Ascending aorta (tissue), 2 donors: Measurements from ENCODE around the gene ABCG2. TPM values are rescaled to one million over a fixed set of nuclear protein-coding genes. Genes with fewer than 3 reads are reported as not detected.
"Not testable (repeated sequence)": the region's sequence is repeated elsewhere in the genome, so short reads cannot be mapped to it uniquely, and the experiment has no call there.

ENCODE experiments used
- DNase-seq, 2 donors: peaks; one replicate each; pipeline ENCODE4 v3.0.0-alpha.2; 2019; ENCODE audit warnings: low spot score in 2 of 2
- H3K27ac ChIP-seq, 2 donors: fragments of 200-600 bp; sonication (generic); one replicate each; pipeline ENCODE4 v1.5.1; 2016 to 2017; ENCODE audit warnings: mild to moderate bottlenecking in 1 of 2
- H3K27me3 ChIP-seq: fragments of 200-600 bp; sonication (generic); one replicate; pipeline ENCODE4 v1.5.1; 2017
- H3K36me3 ChIP-seq, 2 donors: fragments of 200-600 bp; sonication (generic); one replicate each; pipeline ENCODE4 v1.5.1; 2016
- H3K4me1 ChIP-seq, 2 donors: fragments of 200-600 bp; sonication (generic); one replicate each; pipeline ENCODE4 v1.5.1; 2016 to 2017; ENCODE audit warnings: mild to moderate bottlenecking in 1 of 2
- H3K4me3 ChIP-seq, 2 donors: fragments of 200-600 bp; sonication (generic); one replicate each; pipeline ENCODE4 v1.5.1; 2016 to 2017; ENCODE audit warnings: mild to moderate bottlenecking in 1 of 2
- H3K9me3 ChIP-seq, 2 donors: fragments of 200-600 bp; sonication (generic); one replicate each; pipeline ENCODE4 v1.5.1; 2016
- intact Hi-C: fragments of 100-400 bp; cut with DNase I; formaldehyde crosslinking; loops from one replicate; pipeline ENCODE4 v1.15.1; 2023
- total RNA-seq: library from RNA; depleted of rRNA; stranded (reverse); fragments of >200 nt; gene quantifications from one replicate; pipeline ENCODE4 v1.1.0, GENCODE V29; 2016
- TF ChIP-seq, protein P1 (sequence below), 3 experiments: fragments of 200-600 bp in 2 of 3; fragments of 450-650 bp in 1 of 3; sonication (generic) in 2 of 3; IDR thresholded peaks; one replicate each; pipeline ENCODE4 v1.5.1; 2016 to 2019; ENCODE audit warnings: antibody characterized with exemption in 3 of 3, mild to moderate bottlenecking in 1 of 3, moderate library complexity in 1 of 3

ABCG2 gene
- total RNA-seq, 1 donor from 2014 or later: 6.1 TPM

DNA sequence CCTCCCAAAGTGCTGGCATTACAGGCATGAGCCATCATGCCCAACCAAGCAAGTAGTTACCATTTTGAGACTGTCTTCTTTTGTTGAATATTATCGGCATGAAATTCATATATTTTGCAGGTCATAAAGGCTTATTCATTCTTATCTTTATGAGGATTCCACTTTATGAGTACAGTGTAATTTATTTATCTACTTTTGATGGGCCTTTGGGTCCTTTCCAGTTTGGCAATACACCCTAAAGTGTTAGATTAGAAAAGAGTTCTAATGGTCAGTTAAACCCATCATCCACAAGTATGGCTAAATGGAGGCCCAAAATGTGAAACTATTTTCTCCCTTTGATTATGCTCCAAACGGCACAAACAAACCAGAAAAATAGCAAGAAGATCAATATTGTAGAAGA is 10.9 kb upstream of the ABCG2 start:
- no peaks in the 10 kb centered on the region for H3K27me3 ChIP-seq
- intact Hi-C loops: no loop called here
- H3K9me3 ChIP-seq: no peaks in the 10 kb centered on the region
- TF ChIP-seq, protein P1, sequence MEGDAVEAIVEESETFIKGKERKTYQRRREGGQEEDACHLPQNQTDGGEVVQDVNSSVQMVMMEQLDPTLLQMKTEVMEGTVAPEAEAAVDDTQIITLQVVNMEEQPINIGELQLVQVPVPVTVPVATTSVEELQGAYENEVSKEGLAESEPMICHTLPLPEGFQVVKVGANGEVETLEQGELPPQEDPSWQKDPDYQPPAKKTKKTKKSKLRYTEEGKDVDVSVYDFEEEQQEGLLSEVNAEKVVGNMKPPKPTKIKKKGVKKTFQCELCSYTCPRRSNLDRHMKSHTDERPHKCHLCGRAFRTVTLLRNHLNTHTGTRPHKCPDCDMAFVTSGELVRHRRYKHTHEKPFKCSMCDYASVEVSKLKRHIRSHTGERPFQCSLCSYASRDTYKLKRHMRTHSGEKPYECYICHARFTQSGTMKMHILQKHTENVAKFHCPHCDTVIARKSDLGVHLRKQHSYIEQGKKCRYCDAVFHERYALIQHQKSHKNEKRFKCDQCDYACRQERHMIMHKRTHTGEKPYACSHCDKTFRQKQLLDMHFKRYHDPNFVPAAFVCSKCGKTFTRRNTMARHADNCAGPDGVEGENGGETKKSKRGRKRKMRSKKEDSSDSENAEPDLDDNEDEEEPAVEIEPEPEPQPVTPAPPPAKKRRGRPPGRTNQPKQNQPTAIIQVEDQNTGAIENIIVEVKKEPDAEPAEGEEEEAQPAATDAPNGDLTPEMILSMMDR (IDR thresholded peaks at IDR 0.05): no peak
- DNase-seq: no peak
- H3K27ac ChIP-seq: no peak overlapping the region
- no peaks in the 10 kb centered on the region for H3K36me3 ChIP-seq
- no peaks in the 10 kb centered on the region for H3K4me1 ChIP-seq
- H3K4me3 ChIP-seq: no peak overlapping the region

DNA sequence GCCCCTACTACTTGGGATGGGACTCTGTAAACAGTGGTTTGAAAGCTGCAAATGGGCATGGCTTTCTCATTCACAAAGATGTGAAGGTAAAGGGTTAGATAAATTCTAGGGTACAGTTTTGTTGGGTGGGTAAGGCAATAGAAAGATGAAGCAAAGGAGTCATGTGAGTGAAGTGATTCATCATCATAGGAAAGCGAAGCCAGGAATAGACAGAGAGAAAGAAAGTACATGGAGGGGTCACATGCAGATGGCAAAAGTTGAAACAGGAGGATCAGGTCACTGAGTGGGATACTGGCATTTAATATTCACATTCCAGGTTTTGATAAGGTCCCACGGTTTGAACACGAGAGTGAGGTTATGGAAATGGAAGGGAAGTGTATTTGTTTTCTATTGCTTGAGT is 8.2 kb upstream of the ABCG2 start:
- Histone ChIP-seq H3K27ac (no peak overlapping the region), H3K36me3 (no peaks in the 10 kb centered on the region), H3K4me1 (no peaks in the 10 kb centered on the region), H3K9me3 (no peaks in the 10 kb centered on the region), H3K27me3 (no peaks in the 10 kb centered on the region), H3K4me3 (no peak overlapping the region)
- DNase-seq: no peak
- TF ChIP-seq, protein P1 (IDR thresholded peaks at IDR 0.05): no peak
- intact Hi-C loops: no loop called here

DNA sequence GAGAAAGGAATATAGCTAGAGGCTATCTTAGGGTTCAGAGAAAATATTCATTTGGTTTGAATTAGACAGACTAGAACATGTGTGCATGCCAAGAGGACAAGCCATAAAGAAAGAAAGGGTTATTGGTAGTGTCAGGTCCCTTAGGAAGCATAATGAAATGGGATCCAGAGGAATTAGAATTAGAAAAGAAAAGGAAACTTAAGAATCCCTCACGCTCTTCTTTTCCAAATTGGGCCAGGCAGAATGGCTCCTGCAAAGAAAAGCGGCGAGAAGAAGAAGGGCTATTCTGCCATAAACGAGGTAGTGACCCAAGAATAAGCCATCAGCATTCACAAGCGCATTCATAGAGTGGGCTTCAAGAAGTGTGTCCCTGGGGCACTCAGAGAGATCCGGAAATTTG is 4.9 kb upstream of the ABCG2 start:
- intact Hi-C loops: no loop called here
- TF ChIP-seq, protein P1 (IDR thresholded peaks at IDR 0.05): no peak
- no peaks in the 10 kb centered on the region for H3K9me3 ChIP-seq
- no peaks in the 10 kb centered on the region for H3K4me1 ChIP-seq
- H3K27ac ChIP-seq: no peak overlapping the region
- no peak overlapping the region for H3K4me3 ChIP-seq
- DNase-seq: no peak
- no peaks in the 10 kb centered on the region for H3K36me3 ChIP-seq
- H3K27me3 ChIP-seq: no peaks in the 10 kb centered on the region

DNA sequence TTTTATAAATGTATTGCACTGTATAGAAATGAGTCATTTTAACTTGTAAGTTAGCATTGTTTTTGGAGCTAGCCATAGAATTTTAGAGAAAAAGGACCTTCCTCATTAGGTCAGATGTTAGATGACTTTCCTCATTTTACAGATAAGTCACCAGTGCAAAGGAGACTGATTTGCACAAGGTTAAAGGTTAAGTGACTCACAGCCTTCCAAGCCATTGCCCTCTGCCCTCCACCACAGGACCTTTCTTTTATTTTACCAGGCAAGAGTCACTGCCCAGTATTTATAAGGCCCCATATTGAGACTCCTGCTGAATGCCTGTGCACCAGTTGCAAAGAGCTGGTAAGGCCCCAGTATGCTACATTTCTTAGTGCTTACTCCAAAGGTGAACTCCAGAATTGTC is 4.2 kb upstream of the ABCG2 start:
- H3K27ac ChIP-seq: no peak overlapping the region
- no peaks in the 10 kb centered on the region for H3K27me3 ChIP-seq
- H3K4me1 ChIP-seq: no peaks in the 10 kb centered on the region
- H3K4me3 ChIP-seq: no peak overlapping the region
- no peaks in the 10 kb centered on the region for H3K36me3 ChIP-seq
- intact Hi-C loops: no loop called here
- no peaks in the 10 kb centered on the region for H3K9me3 ChIP-seq
- DNase-seq: no peak
- TF ChIP-seq, protein P1 (IDR thresholded peaks at IDR 0.05): no peak

DNA sequence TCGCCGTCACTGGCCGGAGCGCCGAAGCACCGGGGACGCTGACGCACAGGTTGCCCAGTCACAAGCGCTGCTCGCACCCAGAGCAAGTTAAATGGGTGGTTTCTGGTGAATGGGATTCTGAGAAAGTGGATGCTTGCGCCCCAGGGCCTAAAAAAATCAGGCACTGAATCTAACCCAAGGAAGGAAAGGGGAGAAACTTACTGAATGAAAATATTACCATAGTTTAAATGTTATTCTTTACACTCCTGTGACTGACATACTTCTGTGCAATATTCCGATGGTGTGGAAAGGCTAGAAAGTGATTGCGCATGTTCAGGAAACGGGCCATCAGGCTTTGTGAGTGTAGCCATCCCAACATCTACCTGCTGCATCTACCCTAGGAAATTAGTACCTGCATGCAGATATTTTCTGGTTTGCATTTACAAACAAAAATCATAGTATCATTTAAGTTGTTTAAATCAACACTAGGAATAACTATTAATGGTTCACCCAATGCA is 838 bp upstream of the ABCG2 start:
- intact Hi-C loops: no loop called here
- no peaks in the 10 kb centered on the region for H3K36me3 ChIP-seq
- no peak overlapping the region for H3K27ac ChIP-seq
- DNase-seq: no peak
- H3K9me3 ChIP-seq: no peaks in the 10 kb centered on the region
- TF ChIP-seq, protein P1 (IDR thresholded peaks at IDR 0.05): no peak
- no peaks in the 10 kb centered on the region for H3K4me1 ChIP-seq
- no peaks in the 10 kb centered on the region for H3K27me3 ChIP-seq
- H3K4me3 ChIP-seq: peak overlapping the region; percentile 52 to 84

DNA sequence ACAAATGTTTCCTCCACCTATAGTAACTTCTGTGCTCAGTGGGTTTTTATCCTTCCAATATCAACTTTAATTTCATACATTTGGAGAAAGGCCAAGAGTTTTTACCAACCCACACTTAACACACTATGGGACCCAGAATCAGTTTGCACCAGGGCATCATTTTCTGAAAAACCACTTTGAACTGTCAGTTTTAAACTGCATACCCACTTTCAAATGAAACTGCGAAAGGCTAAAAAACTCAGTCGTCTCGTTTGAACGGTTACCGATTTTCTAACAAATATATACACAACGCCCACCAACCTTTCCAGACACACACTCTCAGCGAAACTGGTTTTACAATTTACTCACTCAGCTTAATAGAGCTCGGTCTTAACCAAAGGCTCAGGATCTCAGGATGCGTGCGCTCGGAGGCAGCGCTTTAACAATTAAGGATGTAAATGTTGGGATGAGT is 376 bp downstream of the ABCG2 start:
- no peaks in the 10 kb centered on the region for H3K27me3 ChIP-seq
- peak overlapping the region; percentile 52 to 84 for H3K4me3 ChIP-seq
- no peaks in the 10 kb centered on the region for H3K4me1 ChIP-seq
- TF ChIP-seq, protein P1 (IDR thresholded peaks at IDR 0.05): no peak
- H3K9me3 ChIP-seq: no peaks in the 10 kb centered on the region
- H3K36me3 ChIP-seq: no peaks in the 10 kb centered on the region
- H3K27ac ChIP-seq: no peak overlapping the region
- intact Hi-C loops: no loop called here
- DNase-seq: no peak

DNA sequence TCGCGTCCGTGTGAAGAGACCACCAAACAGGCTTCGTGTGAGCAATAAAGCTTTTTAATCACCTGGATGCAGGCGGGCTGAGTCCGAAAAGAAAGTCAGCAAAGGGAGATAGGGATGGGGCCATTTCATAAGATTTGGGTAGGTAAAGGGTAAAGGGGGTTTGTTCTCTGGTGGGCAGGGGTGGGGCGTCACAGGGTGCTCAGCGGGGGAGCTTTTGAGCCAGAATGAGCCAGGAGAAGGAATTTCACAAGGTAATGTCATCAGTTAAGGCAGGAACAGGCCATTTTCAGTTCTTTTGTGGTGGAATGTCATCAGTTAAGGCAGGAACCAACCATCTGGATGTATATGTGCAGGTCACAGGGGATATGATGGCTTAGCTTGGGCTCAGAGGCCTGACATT is 6.1 kb downstream of the ABCG2 start:
- H3K4me1 ChIP-seq, H3K36me3 ChIP-seq, H3K9me3 ChIP-seq, H3K27ac ChIP-seq, H3K27me3 ChIP-seq, intact Hi-C loops, DNase-seq, H3K4me3 ChIP-seq: not testable (repeated sequence)
